GM12891 (cell line): ENCODE data around the gene TNFSF11.

Experiments
- DNase-seq: peaks from one replicate; pipeline ENCODE4 v3.0.0; 2011; ENCODE audit warnings: low spot score; ENCODE audit not compliant: insufficient read length
- FAIRE-seq: peaks from 2 replicates; lab custom pipeline; 2011; peaks lifted over from hg19 to GRCh38; lab: Jason Lieb, UNC
- PAX5 ChIP-seq: IDR thresholded peaks from 2 replicates; pipeline ENCODE4 v1.6.1; 2011; ENCODE audit warnings: low read length, moderate library complexity, mild to moderate bottlenecking; ENCODE audit not compliant: insufficient read depth, severe bottlenecking
- POLR2A ChIP-seq: IDR thresholded peaks from 2 replicates; pipeline ENCODE4 v1.6.1; 2011; ENCODE audit warnings: low read depth, low read length, control low read depth
- POLR2AphosphoS5 ChIP-seq: IDR thresholded peaks from 2 replicates; pipeline ENCODE4 v1.6.1; 2011; ENCODE audit warnings: low read depth, low read length, control low read depth
- POU2F2 ChIP-seq: IDR thresholded peaks from 2 replicates; pipeline ENCODE4 v1.6.1; 2011; ENCODE audit warnings: low read depth, mild to moderate bottlenecking, control low read depth, low read length, moderate library complexity
- SPI1 ChIP-seq: IDR thresholded peaks from 2 replicates; pipeline ENCODE4 v1.6.1; 2011; ENCODE audit warnings: low read depth, low read length, control low read depth
- TAF1 ChIP-seq: IDR thresholded peaks from 2 replicates; pipeline ENCODE4 v1.6.1; 2011; ENCODE audit warnings: low read depth, low read length, control low read depth

TNFSF11 gene

DNA sequence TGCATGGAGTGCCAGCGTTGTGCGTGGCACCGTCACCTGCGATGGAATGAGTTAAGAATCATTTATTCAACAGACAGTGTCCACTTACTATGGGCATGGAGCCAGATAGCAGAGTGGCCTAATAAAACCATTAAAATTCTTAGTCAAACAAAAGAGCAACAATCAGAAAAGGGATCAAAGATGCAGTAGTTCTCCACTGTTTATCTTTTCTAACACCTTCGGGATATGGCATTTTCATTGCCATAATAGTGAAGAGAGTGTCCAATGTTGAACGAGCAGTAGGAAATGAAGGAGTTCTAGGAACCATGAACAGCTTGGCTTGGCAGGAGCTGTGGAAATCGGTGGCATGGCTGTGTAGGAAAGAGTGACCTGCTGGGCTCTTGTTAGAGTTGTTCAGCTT is 2.0 kb downstream of the TNFSF11 start:
- FAIRE-seq = peak; percentile 67

DNA sequence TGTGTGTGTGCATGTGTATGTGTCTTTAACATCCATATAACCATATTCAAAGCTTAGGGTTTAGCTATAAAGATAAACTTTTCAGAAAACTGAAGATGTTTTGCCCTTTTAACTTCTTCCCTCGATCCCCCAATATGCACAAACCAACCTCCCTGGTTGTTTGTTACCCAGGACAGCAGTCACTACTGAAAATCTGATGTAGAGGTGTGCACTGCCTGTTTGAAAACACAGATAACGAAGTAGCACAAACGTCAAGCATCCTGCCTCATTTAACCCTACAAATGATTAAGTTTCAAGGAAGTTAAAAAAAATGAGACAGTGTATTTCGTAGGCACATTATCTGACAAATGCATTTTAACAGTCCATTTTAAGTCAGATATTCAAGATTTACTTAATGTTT is 3.6 kb downstream of the TNFSF11 start:
- DNase-seq (no peak), FAIRE-seq (no peak)
- no peak for TF ChIP-seq POLR2A
- TF ChIP-seq POU2F2 = no peak
- no peak for TF ChIP-seq POLR2AphosphoS5
- no peak for TF ChIP-seq PAX5
- no peak for TF ChIP-seq SPI1
- no peak for TF ChIP-seq TAF1

More for the DNA sequence above, 2.0 kb downstream of the TNFSF11 start:
- TF ChIP-seq SPI1 = no peak
- no peak for TF ChIP-seq TAF1
- no peak for TF ChIP-seq POLR2AphosphoS5
- TF ChIP-seq POU2F2 = no peak
- TF ChIP-seq PAX5 = no peak
- TF ChIP-seq POLR2A = no peak
- DNase-seq = no peak

DNA sequence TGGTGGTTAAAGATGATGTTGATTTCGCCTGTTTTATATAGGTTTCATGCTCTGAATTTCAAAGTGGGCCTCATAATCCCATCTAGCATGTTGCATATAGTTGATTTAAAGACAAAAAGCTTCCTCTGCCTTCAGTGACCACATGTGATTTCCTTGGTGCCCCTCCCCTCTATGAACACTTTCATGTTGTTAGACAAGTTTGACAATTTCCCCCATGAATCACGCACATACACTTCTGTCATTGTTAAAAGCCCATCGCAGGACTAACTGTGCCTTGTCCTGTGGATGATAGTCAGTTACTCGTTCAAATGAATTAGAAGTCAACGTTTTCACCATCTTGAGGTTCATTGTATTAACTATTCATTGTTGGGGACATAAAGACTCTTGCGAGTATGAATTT is 6.7 kb downstream of the TNFSF11 start:
- FAIRE-seq (peak; percentile 69), DNase-seq (no peak)
- TF ChIP-seq POU2F2 (no peak), SPI1 (no peak), POLR2AphosphoS5 (no peak), TAF1 (no peak), PAX5 (no peak), POLR2A (no peak)

DNA sequence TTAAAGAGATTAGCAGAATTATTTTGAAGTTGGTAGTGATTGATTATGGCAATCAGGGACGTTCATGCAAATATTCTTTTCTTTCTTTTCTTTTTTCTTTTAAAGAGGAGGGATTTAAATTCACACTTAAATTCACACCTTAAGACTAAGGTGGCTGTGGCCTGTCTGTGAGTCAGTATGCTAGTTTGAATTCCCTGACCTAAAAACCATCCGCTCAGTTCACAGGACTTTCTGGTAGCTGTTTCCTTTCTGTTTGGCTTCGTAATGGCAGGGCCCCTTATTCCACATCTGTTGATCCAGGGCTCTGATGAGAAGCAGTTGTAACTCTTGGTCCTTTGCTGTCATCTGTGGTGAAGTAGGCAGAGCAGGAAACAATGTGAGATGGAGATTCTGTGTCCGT is 7.5 kb downstream of the TNFSF11 start:
- DNase-seq (no peak), FAIRE-seq (no peak)
- TF ChIP-seq SPI1 (no peak), POU2F2 (no peak), PAX5 (no peak), TAF1 (no peak), POLR2A (no peak)

DNA sequence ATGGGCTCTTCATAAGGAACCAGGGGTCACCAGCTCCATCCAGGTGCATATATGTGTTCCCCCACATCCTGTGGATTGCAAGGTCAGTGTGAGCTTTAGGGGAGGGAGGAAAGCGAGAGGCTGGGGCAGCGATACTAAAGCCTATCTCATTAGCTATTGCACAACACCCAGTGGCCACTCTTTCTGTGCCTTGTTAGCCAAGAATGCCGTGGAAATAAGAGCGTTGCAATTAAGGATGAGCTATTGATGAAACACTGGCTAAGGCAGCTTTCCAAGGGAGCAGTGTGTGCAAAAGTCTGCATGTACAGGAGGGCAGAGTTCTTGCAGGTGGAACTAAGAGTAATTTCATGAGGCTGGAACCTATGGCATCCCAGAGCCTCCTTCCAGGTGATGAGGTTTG is 17.6 kb downstream of the TNFSF11 start:
- no peak for DNase-seq
- FAIRE-seq = no peak
- TF ChIP-seq TAF1 = no peak
- peak; percentile 56; the same call in 1 of the 2 replicates for TF ChIP-seq POLR2AphosphoS5

DNA sequence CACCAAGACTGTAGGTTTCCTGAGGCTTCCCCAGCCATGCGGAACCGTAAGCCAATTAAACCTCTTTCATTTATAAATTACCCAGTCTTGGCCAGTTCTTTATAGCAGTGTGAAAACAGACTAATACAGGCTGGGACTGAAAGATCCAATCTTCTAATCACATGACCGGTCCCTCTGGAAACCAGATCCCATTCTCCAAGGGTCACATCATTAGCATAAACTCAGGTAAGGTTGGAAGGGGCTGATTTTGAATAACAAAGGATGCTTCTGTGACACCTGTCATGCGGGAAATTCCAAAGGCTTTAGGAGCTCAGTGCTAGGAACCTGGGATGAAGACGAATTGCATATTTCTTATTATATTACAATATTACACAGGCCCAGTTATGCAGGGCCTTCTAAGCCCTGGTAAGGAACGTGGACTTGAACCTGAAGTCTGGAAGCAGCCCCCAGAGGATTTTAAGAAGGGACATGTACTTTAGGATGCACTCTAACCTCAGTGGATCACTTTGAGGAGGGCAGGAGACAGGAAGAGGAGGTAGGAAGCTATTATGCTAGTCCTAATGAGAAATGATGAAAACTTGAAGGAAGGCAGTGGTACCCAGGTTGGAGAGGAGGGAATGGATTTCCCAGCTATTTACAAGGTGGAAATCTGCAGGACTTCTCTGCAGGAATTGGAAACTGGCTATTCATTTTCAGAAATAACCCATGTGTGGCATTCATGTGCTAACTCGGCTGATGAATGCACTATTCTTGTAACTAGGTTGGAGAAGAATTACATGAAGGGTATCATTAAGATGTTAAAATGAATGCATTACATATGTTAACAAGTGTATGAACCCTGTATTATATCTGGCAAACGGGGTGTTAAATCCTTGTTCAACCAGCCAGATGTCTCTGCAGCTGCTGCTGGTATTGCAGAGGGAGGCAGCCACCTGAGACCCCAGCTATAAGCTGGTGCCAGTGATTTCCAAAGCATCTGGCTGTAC is 19.3 kb downstream of the TNFSF11 start:
- DNase-seq = no peak
- no peak for TF ChIP-seq PAX5
- TF ChIP-seq TAF1 = no peak
- TF ChIP-seq POLR2AphosphoS5 = no peak
- TF ChIP-seq SPI1 = no peak
- TF ChIP-seq POLR2A = no peak
- TF ChIP-seq POU2F2 = no peak
- FAIRE-seq = peak; percentile 9

DNA sequence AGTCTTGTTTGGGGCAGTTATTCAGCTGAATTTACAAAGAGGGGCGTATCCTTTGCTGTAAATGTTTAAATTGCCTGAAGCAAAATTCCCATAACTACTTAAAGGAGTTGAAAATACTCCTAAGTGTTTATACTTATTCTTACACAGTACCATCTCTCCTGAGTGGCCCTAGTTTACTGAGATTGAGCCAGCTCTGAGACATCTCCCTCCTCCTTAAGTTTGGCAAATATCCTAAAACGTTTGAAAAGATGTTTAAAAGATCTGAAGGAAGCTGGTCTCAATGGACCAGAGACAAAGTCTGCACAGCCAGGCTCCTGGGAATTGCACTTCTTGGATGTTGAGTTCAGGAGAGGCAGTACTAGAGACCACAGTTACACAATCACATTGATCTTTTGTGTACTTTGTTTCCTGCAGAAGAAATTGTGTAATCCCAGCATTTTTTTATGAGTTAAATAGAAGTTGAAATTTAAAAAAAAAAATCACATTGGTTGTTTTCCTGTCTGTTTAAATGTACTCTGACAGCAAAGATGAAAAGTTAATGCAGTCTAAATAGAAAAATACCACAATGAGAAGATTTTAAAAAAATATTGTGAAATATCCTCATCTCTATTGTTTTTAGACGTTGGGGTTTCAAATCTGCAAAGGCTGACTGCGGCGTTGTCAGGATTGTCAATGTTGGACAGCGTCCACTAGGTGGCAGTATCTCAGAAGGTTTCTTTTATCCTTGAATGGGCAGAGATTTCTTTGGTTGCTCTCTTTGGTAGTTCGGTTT is 20.7 kb downstream of the TNFSF11 start:
- no peak for TF ChIP-seq POLR2A
- no peak for TF ChIP-seq POU2F2
- no peak for TF ChIP-seq SPI1
- FAIRE-seq = peak; percentile 59

DNA sequence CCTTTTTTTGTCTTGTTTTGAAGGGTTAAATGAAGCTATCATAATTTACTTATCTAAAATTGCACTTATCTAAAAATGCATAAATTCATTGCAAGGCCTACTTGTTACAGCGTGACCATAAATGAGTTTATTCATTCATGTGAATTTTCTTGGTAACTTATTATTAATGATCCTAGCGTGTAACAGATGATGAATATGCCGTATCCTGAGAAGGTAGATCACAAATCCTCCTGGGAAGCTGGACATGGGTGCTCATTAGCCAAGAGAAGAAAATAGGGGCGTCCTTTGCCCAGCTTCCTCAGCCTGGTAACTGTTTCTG is 21.3 kb downstream of the TNFSF11 start:
- FAIRE-seq = peak; percentile 90
- TF ChIP-seq SPI1 = no peak
- TF ChIP-seq POLR2AphosphoS5 = no peak
- no peak for TF ChIP-seq TAF1
- no peak for TF ChIP-seq POU2F2
- no peak for TF ChIP-seq PAX5
- no peak for TF ChIP-seq POLR2A

More for the DNA sequence above, 20.7 kb downstream of the TNFSF11 start:
- DNase-seq = peak; percentile 16

DNA sequence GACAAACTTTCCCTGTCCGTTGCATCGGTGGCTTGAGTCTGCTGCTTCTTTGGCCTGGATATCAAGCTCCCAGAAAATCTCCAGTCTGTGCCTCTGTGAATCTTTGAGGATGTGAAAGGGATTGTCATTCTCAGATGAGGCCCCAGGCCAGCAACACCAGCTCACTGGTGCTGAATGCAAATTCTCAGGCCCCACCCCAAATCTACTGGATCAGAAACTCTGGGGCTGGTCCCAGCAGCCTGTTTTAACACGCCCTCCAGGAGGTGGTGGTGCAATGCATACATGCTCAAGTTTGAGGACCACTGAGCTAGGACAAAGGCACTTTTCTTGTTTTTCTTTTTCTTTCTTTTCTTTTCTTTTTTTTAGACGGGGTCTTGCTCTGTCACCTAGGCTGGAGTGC is 23.6 kb downstream of the TNFSF11 start:
- no peak for FAIRE-seq
- DNase-seq = no peak
- peak; percentile 48 for TF ChIP-seq SPI1
- no peak for TF ChIP-seq TAF1

More for the DNA sequence above, 21.3 kb downstream of the TNFSF11 start:
- DNase-seq = no peak

DNA sequence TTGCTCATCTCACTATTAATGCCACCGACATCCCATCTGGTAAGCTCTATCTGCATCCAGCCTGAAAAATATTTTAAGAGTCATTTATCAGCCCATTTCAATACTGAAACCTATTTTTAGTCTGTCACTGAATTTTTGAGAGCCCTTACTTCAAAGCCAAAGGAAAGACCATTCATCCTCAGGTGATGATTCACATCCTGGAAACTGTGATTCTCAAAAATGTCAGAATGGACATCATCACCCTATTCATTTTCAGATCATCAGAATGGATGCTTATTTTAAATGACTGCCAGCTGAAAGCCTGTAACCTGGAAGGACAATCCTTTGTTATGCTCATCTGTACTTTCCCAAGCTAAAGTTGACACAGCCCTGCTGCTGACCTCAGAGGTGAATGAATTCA is 27.0 kb downstream of the TNFSF11 start:
- DNase-seq (no peak), FAIRE-seq (peak; percentile 73)
- TF ChIP-seq POLR2A (no peak), PAX5 (no peak), SPI1 (no peak), POU2F2 (no peak), TAF1 (no peak), POLR2AphosphoS5 (no peak)
